Measurements from ENCODE around the gene FCAR. TPM values are rescaled to one million over a fixed set of nuclear protein-coding genes. Genes with fewer than 3 reads are reported as not detected.
"Not testable (repeated sequence)": the region's sequence is repeated elsewhere in the genome, so short reads cannot be mapped to it uniquely, and the experiment has no call there.

Gene FCAR
- total RNA-seq, 1 experiment from 2014 or later = not detected

DNA sequence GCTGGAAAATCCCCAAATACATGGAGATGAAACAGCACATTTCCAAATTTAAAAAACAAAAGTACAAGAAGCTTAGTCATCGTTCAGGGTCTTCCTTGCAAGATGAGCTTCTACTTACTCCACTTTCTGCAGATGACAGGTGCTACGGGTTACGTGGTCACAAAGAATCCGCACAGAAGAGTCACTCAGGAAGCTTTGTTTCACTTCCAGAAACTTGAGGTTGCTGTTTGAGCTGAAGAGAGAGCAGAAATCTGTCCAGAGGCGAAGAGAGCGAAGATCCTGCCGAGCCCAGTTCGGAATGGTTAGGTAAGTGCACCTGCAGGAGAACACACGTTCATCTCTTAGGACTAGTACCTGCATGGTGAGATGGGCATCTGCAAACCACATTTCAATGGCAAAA, 63.9 kb downstream of the FCAR start:
- TF ChIP-seq EZH2 (IDR thresholded peaks at IDR 0.05; ENCODE audit: low read length, unreplicated experiment) (no peak), EZH2phosphoT487 (IDR thresholded peaks at IDR 0.05; ENCODE audit: borderline replicate concordance, low read length) (no peak)
- TF ChIP-seq, protein P1, sequence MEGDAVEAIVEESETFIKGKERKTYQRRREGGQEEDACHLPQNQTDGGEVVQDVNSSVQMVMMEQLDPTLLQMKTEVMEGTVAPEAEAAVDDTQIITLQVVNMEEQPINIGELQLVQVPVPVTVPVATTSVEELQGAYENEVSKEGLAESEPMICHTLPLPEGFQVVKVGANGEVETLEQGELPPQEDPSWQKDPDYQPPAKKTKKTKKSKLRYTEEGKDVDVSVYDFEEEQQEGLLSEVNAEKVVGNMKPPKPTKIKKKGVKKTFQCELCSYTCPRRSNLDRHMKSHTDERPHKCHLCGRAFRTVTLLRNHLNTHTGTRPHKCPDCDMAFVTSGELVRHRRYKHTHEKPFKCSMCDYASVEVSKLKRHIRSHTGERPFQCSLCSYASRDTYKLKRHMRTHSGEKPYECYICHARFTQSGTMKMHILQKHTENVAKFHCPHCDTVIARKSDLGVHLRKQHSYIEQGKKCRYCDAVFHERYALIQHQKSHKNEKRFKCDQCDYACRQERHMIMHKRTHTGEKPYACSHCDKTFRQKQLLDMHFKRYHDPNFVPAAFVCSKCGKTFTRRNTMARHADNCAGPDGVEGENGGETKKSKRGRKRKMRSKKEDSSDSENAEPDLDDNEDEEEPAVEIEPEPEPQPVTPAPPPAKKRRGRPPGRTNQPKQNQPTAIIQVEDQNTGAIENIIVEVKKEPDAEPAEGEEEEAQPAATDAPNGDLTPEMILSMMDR (conservative IDR thresholded peaks at IDR 0.05; ENCODE audit: low read depth, low read length) = no peak
- no peak overlapping the region for H3K9ac ChIP-seq (ENCODE audit: low read length)
- POLR2A ChIA-PET (ENCODE audit: unreplicated experiment) = no interaction called here

DNA sequence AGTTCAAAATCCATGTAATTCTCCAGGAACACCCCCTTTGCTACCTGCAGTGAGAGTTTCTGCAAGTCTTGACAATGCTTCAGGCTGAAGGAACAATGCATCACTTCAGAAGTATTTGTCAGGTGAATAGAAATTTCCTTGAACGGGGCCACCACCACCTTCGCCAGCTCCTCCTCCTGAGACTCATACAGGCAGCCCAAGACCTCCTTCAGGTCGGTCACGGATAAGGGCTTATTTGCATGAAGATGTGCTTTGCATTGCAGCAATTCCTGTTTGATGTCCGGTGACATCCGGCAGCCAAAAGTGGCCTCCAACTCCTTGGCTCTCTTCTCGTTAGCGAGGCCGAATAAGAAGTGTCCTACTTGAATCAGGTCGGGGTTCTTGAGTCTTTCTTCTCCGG, 64.9 kb downstream of the FCAR start:
- peaks cover 71% of the 10 kb centered on the region for H3K27me3 ChIP-seq (ENCODE audit: low read length)
- no peaks in the 10 kb centered on the region for H3F3A ChIP-seq (ENCODE audit: low read length, unreplicated experiment)
- no peaks in the 10 kb centered on the region for H3K9me3 ChIP-seq (ENCODE audit: low read length)
- no peaks in the 10 kb centered on the region for H3K36me3 ChIP-seq (ENCODE audit: low read depth, low read length)
- H3K27ac ChIP-seq (ENCODE audit: low read length) = no peak overlapping the region
- TF ChIP-seq EZH2 (IDR thresholded peaks at IDR 0.05; ENCODE audit: low read length, unreplicated experiment) = no peak
- TF ChIP-seq EZH2phosphoT487 (IDR thresholded peaks at IDR 0.05; ENCODE audit: borderline replicate concordance, low read length) = no peak
- TF ChIP-seq, protein P1 (conservative IDR thresholded peaks at IDR 0.05; ENCODE audit: low read depth, low read length) = no peak
- intact Hi-C loops (cut with micrococcal nuclease) = no loop called here
- ChIA-PET CTCF (no interaction called here), POLR2A (ENCODE audit: unreplicated experiment) (no interaction called here)
- DNase-seq = no peak
- no TSS peak for BruUV-seq (replicated peaks)
- ATAC-seq = no peak
- no peak overlapping the region for H3K4me2 ChIP-seq (ENCODE audit: low read length)
- H2AFZ ChIP-seq (ENCODE audit: low read length) = no peak overlapping the region
- H4K20me1 ChIP-seq (ENCODE audit: low read length) = no peaks in the 10 kb centered on the region
- no peaks in the 10 kb centered on the region for H3K79me2 ChIP-seq (ENCODE audit: low read length)
- no peak overlapping the region for H3K9ac ChIP-seq (ENCODE audit: low read length)
- H3K4me1 ChIP-seq (ENCODE audit: insufficient read depth, low read length) = no peaks in the 10 kb centered on the region
- H3K4me3 ChIP-seq (ENCODE audit: low read length) = no peak overlapping the region
- H3K9me2 ChIP-seq (replicated peaks; ENCODE audit: low read length) = no peaks in the 10 kb centered on the region

More for the DNA sequence above, 63.9 kb downstream of the FCAR start:
- BruUV-seq (replicated peaks) = no TSS peak
- H3K27ac ChIP-seq (ENCODE audit: low read length) = no peak overlapping the region
- H3K9me3 ChIP-seq (ENCODE audit: low read length) = no peaks in the 10 kb centered on the region
- no peak for DNase-seq
- no peaks in the 10 kb centered on the region for H3K4me1 ChIP-seq (ENCODE audit: insufficient read depth, low read length)
- no peak overlapping the region for H2AFZ ChIP-seq (ENCODE audit: low read length)
- peaks cover 75% of the 10 kb centered on the region for H3K27me3 ChIP-seq (ENCODE audit: low read length)
- no peak overlapping the region for H3K4me3 ChIP-seq (ENCODE audit: low read length)
- CTCF ChIA-PET = no interaction called here
- H4K20me1 ChIP-seq (ENCODE audit: low read length) = no peaks in the 10 kb centered on the region
- intact Hi-C loops (cut with micrococcal nuclease) = no loop called here
- H3F3A ChIP-seq (ENCODE audit: low read length, unreplicated experiment) = no peaks in the 10 kb centered on the region
- no peaks in the 10 kb centered on the region for H3K36me3 ChIP-seq (ENCODE audit: low read depth, low read length)
- ATAC-seq = no peak
- H3K4me2 ChIP-seq (ENCODE audit: low read length) = no peak overlapping the region
- H3K9me2 ChIP-seq (replicated peaks; ENCODE audit: low read length) = no peaks in the 10 kb centered on the region
- H3K79me2 ChIP-seq (ENCODE audit: low read length) = no peaks in the 10 kb centered on the region

DNA sequence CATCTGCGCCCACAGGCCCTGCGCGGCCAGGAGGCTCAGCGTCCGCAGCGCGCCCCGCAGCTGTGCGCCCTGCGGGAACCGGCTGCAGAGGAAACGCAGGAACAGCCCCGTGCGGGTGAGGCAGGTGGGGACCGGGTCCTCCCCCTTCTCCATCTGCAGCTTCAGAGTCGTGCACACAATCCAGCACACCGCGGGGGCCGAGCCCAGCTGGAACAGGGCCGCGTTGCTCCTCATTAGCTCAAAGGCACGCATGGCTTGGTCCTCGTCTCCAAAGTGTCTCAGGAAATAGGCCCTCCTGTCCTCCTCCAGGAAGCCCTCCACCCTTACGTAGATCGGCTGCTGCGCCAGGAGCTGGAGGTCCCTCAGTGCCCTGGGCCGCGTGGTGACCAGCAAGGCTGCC, 65.5 kb downstream of the FCAR start:
- intact Hi-C loops (cut with micrococcal nuclease); H2AFZ ChIP-seq (ENCODE audit: low read length); POLR2A ChIA-PET (ENCODE audit: unreplicated experiment); H4K20me1 ChIP-seq (ENCODE audit: low read length); H3K4me2 ChIP-seq (ENCODE audit: low read length); BruUV-seq (replicated peaks); H3K9me3 ChIP-seq (ENCODE audit: low read length); H3K9ac ChIP-seq (ENCODE audit: low read length); H3K27ac ChIP-seq (ENCODE audit: low read length); H3K4me1 ChIP-seq (ENCODE audit: insufficient read depth, low read length); H3K4me3 ChIP-seq (ENCODE audit: low read length); H3K9me2 ChIP-seq (replicated peaks; ENCODE audit: low read length); H3K79me2 ChIP-seq (ENCODE audit: low read length); CTCF ChIA-PET; H3K36me3 ChIP-seq (ENCODE audit: low read depth, low read length); DNase-seq; H3F3A ChIP-seq (ENCODE audit: low read length, unreplicated experiment); ATAC-seq: not testable (repeated sequence)
- peaks cover 73% of the 10 kb centered on the region for H3K27me3 ChIP-seq (ENCODE audit: low read length)

Other genes starting within 250 kb of the FCAR start
- not detected in 2 replicates for gene LILRB1, start 243.8 kb upstream of the FCAR start, total RNA-seq (2014; rRNA removed)
- not detected in 2 replicates for gene LILRB4, start 211.2 kb upstream of the FCAR start, total RNA-seq (2014; rRNA removed)
- not detected in 2 replicates for gene KIR3DL3, start 149.8 kb upstream of the FCAR start, total RNA-seq (2014; rRNA removed)
- not detected in 2 replicates for gene KIR2DL3, start 135.7 kb upstream of the FCAR start, total RNA-seq (2014; rRNA removed)
- not detected in 2 replicates for gene KIR2DL1, start 104.4 kb upstream of the FCAR start, total RNA-seq (2014; rRNA removed)
- gene KIR2DL4, start 70.6 kb upstream of the FCAR start, total RNA-seq (2014; rRNA removed) = not detected in 2 replicates
- gene KIR3DL1, start 57.8 kb upstream of the FCAR start, total RNA-seq (2014; rRNA removed) = not detected in 2 replicates
- gene KIR2DS4, start 41.6 kb upstream of the FCAR start, total RNA-seq (2014; rRNA removed) = not detected in 2 replicates
- not detected in 2 replicates for gene KIR3DL2, start 23.8 kb upstream of the FCAR start, total RNA-seq (2014; rRNA removed)
- not detected in 2 replicates for gene NCR1, start 31.9 kb downstream of the FCAR start, total RNA-seq (2014; rRNA removed)
- not detected in 2 replicates for gene NLRP7, start 73.3 kb downstream of the FCAR start, total RNA-seq (2014; rRNA removed)
- not detected in 2 replicates for gene NLRP2, start 92.1 kb downstream of the FCAR start, total RNA-seq (2014; rRNA removed)
- 0.58 TPM in 1 of 2 replicates, not detected in the other for gene GP6, start 164.0 kb downstream of the FCAR start, total RNA-seq (2014; rRNA removed)
- 80.4 and 85.7 TPM in 2 replicates for gene RDH13, start 188.9 kb downstream of the FCAR start, total RNA-seq (2014; rRNA removed)
- 75.3 and 75.8 TPM in 2 replicates for gene EPS8L1, start 201.6 kb downstream of the FCAR start, total RNA-seq (2014; rRNA removed)
- 136 and 180 TPM in 2 replicates for gene PPP1R12C, start 243.4 kb downstream of the FCAR start, total RNA-seq (2014; rRNA removed)

Measured in PC-3 (cell line).